NCI-H1436 treated with DMSO at 0.1 percent for 48 hours (cell line): ENCODE results near the gene VSIG4.
"Not testable (repeated sequence)": the region's sequence is repeated elsewhere in the genome, so short reads cannot be mapped to it uniquely, and the experiment has no call there.

ENCODE experiments used
- DNase-seq: peaks from one replicate; lab custom pipeline; 2025; lab: John Stamatoyannopoulos, UW

VSIG4 gene

GRCh38 chrX:65977161-65977560 is 62.7 kb downstream of the VSIG4 start:
- DNase-seq: not testable (repeated sequence)

GRCh38 chrX:65976161-65976560 is 63.7 kb downstream of the VSIG4 start:
- DNase-seq: no peak

GRCh38 chrX:65975161-65975751 is 64.6 kb downstream of the VSIG4 start:
- not testable (repeated sequence) for DNase-seq
